GM06990 (cell line): ENCODE data around the gene ATP23.

ENCODE experiments used
- DNase-seq: peaks from one replicate; pipeline ENCODE4 v3.0.0-alpha.2; 2011; ENCODE audit not compliant: insufficient read length; ENCODE audit errors: extremely low read depth
- H3K27me3 ChIP-seq: replicated peaks from 2 replicates; pipeline ENCODE4 v1.6.0; 2011; ENCODE audit warnings: low read length; ENCODE audit not compliant: control insufficient read depth, insufficient read depth
- H3K36me3 ChIP-seq: 2 replicates; pipeline ENCODE4 v1.5.1; 2011; ENCODE audit warnings: low read length; ENCODE audit not compliant: control insufficient read depth, insufficient read depth
- H3K4me3 ChIP-seq: replicated peaks from 2 replicates; pipeline ENCODE4 v1.5.1; 2011; ENCODE audit warnings: low read depth, mild to moderate bottlenecking, control low read depth, low read length
- CTCF ChIP-seq: IDR thresholded peaks from 2 replicates; pipeline ENCODE4 v1.5.1; 2011; ENCODE audit warnings: low read length, control low read depth, mild to moderate bottlenecking, inconsistent platforms; ENCODE audit not compliant: insufficient read depth, poor library complexity, severe bottlenecking

ATP23 gene

GRCh38 chr12:57964421-57964820 lies 23.1 kb downstream of the ATP23 start:
- no peak for TF ChIP-seq CTCF
- no peak overlapping the region for H3K4me3 ChIP-seq
- no peak for DNase-seq
- no peaks in the 10 kb centered on the region for H3K36me3 ChIP-seq
- H3K27me3 ChIP-seq, result no peaks in the 10 kb centered on the region

DNA sequence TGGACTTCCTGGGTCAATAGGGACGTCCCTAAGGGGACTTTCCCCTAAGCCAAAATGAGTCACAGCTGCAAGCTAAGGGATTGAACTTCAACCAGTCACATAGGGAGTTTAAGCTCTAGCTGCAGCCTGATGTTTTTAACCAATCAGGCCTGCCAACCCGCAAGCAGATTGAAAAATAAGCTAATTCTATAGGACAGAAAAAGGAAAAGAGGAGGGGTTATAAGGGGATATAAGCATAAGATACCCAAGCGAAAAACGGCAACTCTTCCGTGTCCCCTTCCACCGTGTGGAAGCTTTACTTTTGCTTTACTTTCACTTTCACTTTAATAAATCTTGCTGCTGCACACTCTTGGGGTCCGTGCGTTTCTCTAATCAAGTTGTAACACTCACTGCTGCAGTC lies 24.4 kb downstream of the ATP23 start:
- Histone ChIP-seq H3K4me3 (no peak overlapping the region), H3K27me3 (no peaks in the 10 kb centered on the region), H3K36me3 (no peaks in the 10 kb centered on the region)
- DNase-seq, result no peak
- no peak for TF ChIP-seq CTCF

DNA sequence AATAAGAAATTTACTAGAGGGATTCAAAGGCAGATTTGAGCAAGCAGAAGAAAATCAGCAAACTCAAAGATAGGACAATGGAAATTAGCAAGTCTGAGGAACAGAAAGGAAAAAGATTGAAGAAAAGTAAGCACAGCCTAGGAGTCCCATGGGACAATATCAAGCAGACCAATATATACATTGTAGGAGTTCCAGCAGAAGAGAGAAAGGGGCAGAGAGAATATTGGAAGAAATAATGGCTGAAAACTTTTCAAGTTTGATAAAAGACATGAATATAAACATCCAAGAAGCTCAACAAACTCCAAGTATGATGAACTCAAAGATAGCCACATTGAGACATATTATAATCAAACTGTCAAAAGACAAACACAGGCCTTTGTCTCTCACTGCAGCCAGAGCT lies 25.2 kb downstream of the ATP23 start:
- Histone ChIP-seq H3K36me3 (no peaks in the 10 kb centered on the region), H3K4me3 (no peak overlapping the region), H3K27me3 (no peaks in the 10 kb centered on the region)
- DNase-seq, result no peak
- no peak for TF ChIP-seq CTCF

- no peaks in the 10 kb centered on the region for H3K27me3 ChIP-seq
- no peaks in the 10 kb centered on the region for H3K36me3 ChIP-seq
- TF ChIP-seq CTCF, result peak; percentile 45
- H3K4me3 ChIP-seq, result no peak overlapping the region
- no peak for DNase-seq
Measured at GRCh38 chr12:57983146-57983857, 41.9 kb downstream of the ATP23 start.

DNA sequence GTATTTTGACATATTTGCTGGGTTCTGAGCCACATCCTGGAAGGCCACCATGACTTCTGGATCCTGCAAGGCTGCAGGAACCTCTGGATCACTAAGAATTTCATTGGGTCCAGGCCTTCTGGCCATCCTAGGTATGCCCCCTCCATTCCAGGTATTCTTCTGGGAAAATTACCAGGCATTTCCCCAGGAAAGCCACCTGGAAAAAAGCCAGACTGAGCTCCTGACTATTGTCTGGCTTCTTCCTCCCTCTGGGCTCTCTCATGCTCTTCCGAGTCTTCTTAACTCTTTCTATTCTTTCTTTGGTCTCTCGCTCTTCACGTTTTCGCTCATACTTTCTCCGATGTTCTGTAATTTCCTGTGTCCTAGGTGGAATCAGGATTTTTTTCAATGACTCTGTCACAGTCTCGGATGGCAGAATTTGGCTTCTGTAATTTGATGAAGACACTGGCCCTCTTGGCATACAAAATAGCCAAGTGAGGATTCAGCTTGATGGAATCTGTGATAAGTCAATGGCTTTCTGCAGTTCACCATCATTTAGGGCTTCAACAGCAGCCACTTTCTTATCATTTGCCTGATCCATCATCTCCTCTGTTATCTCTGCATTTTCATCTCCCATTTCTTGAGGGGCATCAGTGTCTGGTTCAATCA lies 42.6 kb downstream of the ATP23 start:
- no peak for TF ChIP-seq CTCF
- no peaks in the 10 kb centered on the region for H3K27me3 ChIP-seq

More for the DNA sequence above, 42.6 kb downstream of the ATP23 start:
- no peak for DNase-seq
- Histone ChIP-seq H3K4me3 (no peak overlapping the region), H3K36me3 (no peaks in the 10 kb centered on the region)
